ENCODE measurements around the gene GABRR1.

GABRR1 gene

DNA sequence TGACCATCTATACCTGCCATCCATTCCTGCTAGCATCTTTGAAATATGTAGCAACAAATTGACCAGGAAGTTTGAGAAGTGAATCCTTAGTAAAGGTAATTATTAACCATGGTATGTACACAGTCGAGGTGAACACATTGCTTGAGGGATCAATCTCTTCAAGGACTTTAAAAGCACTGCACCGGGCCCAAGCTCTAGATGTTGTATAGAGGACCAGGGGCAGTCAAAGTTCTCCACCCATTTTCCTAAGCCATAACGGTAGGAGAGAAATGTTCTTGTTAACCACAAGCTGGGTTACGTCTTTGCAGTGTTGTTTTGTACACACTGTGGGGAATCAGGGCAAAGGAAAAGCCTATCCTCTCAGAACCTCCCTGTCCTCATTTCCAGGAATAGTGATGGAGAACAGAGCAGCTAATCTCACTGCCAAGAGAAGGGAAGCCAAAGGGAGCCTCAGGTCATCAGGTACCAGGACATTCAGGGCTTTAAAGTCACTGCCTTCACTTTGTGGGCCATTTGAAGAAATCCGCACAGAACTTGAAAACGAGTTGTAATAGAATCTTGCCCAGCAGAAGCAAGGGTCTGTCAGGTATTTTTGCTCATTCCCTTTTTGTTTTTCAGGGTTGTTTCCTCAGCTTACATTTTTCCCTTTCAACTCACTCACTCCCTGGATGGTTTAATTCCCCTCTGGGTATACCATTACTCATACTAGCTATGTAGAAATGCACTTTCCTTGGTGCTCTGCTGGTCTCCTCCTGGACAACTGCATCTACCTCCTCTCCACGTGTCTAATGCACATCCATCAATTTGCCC lies 76.6 kb downstream of the GABRR1 start:
- DNase-seq (ENCODE audit: low read depth) = no peak
- TF ChIP-seq, protein P1, sequence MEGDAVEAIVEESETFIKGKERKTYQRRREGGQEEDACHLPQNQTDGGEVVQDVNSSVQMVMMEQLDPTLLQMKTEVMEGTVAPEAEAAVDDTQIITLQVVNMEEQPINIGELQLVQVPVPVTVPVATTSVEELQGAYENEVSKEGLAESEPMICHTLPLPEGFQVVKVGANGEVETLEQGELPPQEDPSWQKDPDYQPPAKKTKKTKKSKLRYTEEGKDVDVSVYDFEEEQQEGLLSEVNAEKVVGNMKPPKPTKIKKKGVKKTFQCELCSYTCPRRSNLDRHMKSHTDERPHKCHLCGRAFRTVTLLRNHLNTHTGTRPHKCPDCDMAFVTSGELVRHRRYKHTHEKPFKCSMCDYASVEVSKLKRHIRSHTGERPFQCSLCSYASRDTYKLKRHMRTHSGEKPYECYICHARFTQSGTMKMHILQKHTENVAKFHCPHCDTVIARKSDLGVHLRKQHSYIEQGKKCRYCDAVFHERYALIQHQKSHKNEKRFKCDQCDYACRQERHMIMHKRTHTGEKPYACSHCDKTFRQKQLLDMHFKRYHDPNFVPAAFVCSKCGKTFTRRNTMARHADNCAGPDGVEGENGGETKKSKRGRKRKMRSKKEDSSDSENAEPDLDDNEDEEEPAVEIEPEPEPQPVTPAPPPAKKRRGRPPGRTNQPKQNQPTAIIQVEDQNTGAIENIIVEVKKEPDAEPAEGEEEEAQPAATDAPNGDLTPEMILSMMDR (conservative IDR thresholded peaks at IDR 0.05; ENCODE audit: low read length) = no peak
- no peak overlapping the region for H3K4me3 ChIP-seq (ENCODE audit: low read length)

DNA sequence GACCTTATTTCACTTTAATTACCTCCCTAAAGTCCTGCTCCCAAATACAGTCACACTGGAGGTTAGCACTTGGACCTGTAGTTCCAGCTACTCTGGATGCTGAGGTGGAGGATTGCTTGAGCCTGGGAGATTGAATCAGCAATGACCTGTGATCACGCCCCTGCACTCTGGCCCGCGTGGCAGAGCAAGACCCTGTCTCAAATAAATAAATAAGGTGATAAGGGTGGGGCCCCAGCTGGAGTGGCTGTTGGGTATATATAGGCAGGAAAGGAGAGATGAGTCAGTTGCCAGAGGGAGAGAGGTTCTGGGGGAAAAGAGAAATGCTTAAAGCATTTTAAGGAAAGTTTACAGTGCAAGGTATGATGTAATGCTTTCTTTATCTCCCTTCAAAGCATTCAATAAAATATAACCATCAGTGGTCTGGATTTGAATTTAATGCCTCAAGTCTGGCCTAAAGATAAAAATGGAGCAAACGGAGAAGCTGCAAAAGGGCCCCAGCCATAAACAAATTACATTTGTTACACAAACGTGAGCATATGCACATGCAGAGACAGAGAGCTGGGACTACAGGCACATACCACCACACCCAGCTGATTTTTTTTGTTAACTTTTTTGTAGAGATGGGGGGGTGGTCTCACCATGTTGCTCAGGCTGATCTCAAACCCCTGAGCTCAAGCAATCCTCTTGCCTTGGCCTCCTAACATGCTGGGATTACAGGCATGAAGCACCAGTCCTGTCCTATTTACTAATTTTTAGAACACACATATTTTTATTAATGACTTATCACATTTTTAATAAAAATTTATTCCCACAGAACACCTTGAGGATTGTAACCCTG lies 77.4 kb downstream of the GABRR1 start:
- TF ChIP-seq, protein P1 (conservative IDR thresholded peaks at IDR 0.05; ENCODE audit: low read length) = no peak

DNA sequence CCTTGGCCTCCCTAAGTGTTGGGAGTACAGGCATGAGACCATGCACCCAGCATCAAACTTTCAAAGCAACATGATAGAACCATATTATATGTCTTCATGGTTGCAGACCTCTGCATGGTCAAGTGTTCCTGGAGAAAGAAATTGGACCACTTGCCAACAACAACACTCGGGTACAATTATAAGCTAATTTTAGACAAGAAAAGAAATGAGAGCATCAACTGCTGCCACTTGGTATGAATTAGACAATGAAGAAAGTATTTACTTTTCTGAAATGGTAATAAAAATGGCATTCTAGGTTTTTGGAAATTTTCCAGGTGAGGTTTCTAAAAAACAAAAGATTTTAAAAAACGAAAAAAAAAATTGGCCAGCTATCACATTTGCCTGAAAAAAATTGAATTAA lies 79.0 kb downstream of the GABRR1 start:
- H3K4me3 ChIP-seq (ENCODE audit: low read length) = no peak overlapping the region
- TF ChIP-seq, protein P1 (conservative IDR thresholded peaks at IDR 0.05; ENCODE audit: low read length) = no peak
- DNase-seq (ENCODE audit: low read depth) = no peak

More for the DNA sequence above, 77.4 kb downstream of the GABRR1 start:
- H3K4me3 ChIP-seq (ENCODE audit: low read length) = no peak overlapping the region
- no peak for DNase-seq (ENCODE audit: low read depth)

DNA sequence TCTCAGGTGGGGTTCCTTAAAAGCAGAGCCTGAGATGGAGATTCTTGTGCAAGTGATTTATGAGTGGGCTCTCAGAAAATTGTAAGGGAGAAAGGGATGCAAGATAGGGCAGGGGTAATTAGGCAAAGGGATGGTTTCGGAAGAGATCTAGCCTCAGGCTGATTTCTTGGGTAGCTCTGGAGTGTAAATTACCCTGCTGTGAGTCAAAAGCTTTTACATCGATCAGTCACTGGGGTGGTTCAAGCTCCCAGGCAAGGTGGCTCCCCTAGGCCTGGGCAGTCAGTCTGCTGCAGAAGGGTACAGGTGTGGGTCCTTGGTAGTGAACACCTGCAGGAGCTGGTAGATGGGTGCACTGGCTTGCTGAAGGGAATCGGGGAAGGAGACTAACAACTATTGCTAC lies 82.4 kb downstream of the GABRR1 start:
- DNase-seq (ENCODE audit: low read depth) = no peak
- H3K4me3 ChIP-seq (ENCODE audit: low read length) = no peak overlapping the region
- TF ChIP-seq, protein P1 (conservative IDR thresholded peaks at IDR 0.05; ENCODE audit: low read length) = no peak

DNA sequence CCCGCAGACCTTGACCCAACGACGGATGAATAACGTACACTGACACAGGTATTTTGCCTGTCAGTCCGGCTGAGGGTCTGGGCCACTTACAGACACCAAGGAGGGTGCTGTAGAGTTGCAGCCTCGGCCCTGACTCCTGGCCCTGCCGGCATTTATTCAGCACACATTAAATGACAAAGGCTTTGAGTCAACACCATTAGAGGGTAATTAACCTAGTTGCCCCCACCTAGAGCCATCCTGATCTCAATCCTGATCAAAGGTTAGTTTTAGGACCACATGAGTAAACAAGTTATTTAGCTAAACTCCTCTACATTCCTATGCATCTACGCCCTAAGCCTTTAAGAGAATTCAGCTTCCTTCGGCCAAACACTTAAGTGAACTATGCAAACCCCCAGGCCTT lies 83.2 kb downstream of the GABRR1 start:
- H3K4me3 ChIP-seq (ENCODE audit: low read length) = no peak overlapping the region
- no peak for DNase-seq (ENCODE audit: low read depth)
- TF ChIP-seq, protein P1 (conservative IDR thresholded peaks at IDR 0.05; ENCODE audit: low read length) = no peak

DNA sequence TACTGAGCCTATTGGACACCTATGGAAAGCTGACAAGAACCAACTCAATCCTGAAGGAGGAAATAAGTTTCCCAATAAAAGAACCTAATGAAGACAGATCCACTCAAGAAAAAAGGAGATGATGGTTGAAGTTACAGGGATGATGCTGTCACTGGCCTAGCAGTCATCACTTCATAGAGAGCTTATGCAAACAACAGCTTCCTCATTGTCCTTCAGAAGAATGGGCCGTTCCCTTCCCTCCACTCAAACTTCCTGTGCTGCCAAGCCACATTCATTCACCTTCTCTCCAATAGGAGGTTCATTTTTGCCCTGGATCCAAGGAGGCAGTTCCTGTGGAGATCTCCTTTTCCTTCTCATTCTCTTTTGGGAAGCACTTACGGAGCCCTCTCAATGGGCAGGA lies 85.1 kb downstream of the GABRR1 start:
- TF ChIP-seq, protein P1 (conservative IDR thresholded peaks at IDR 0.05; ENCODE audit: low read length) = no peak
- no peak overlapping the region for H3K4me3 ChIP-seq (ENCODE audit: low read length)
- DNase-seq (ENCODE audit: low read depth) = no peak
